LoVo (cell line): ENCODE measurements around the gene RPL15.

ENCODE experiments used
- DNase-seq: peaks from one replicate; pipeline ENCODE4 v3.0.0-alpha.2; 2016; ENCODE audit warnings: low spot score

The RPL15 gene

GRCh38 chr3:23961913-23962312 is 45.0 kb downstream of the RPL15 start:
- no peak for DNase-seq

GRCh38 chr3:23964537-23965235 is 47.8 kb downstream of the RPL15 start:
- no peak for DNase-seq

- DNase-seq = no peak
These were observed 49.4 kb downstream of the RPL15 start for GRCh38 chr3:23966328-23966727.

- no peak for DNase-seq
These were observed 51.7 kb downstream of the RPL15 start for GRCh38 chr3:23968463-23969184.

- DNase-seq = no peak
These were observed 52.5 kb downstream of the RPL15 start for GRCh38 chr3:23969393-23969792.
